IMR-90 (cell line): ENCODE results near the gene NCKIPSD. TPM values are rescaled to one million over a fixed set of nuclear protein-coding genes. Genes with fewer than 3 reads are reported as not detected.

Experiments used
- ATAC-seq: fragments of 200-7000 bp; cut with Tn5 transposase; 2 replicates; pipeline ENCODE4 v1.9.1; 2020; ENCODE audit warnings: low read depth, mild to moderate bottlenecking, moderate library complexity
- BruUV-seq: library from RNA; stranded (reverse); fragments of 400-500 nt; replicated peaks from 2 replicates; lab custom pipeline; 2021; lab: Mats Ljungman, UMichigan
- CTCF ChIA-PET: fragments of 300-600 bp; formaldehyde crosslinking; extraction: SDS; loops from one replicate; lab custom pipeline; 2021; ENCODE audit warnings: antibody characterized with exemption; lab: Yijun Ruan, JAX
- POLR2A ChIA-PET: fragments of 300-600 bp; sonication (Branson Sonifier 250); formaldehyde crosslinking; loops from one replicate; lab custom pipeline; 2022; ENCODE audit warnings: antibody characterized with exemption; ENCODE audit not compliant: unreplicated experiment; lab: Charles Lee
- DNase-seq: peaks from one replicate; pipeline ENCODE4 v3.0.0; 2013
- H2AFZ ChIP-seq: replicated peaks from 2 replicates; pipeline ENCODE3; 2013; ENCODE audit warnings: low read length, mild to moderate bottlenecking; ENCODE audit not compliant: poor library complexity
- H2AK5ac ChIP-seq: 2 replicates; pipeline ENCODE4 v1.6.1; 2013; ENCODE audit warnings: low read depth, low read length, inconsistent platforms
- H2AK9ac ChIP-seq: replicated peaks from 2 replicates; pipeline ENCODE3; 2013; ENCODE audit warnings: mild to moderate bottlenecking, low read depth, low read length, moderate library complexity; ENCODE audit not compliant: poor library complexity
- H2BK120ac ChIP-seq: 2 replicates; pipeline ENCODE4 v1.6.1; 2013; ENCODE audit warnings: low read depth, low read length, inconsistent platforms
- H2BK15ac ChIP-seq: 3 replicates; pipeline ENCODE4 v1.6.1; 2013; ENCODE audit warnings: low read depth, low read length, inconsistent platforms
- H2BK20ac ChIP-seq: 2 replicates; pipeline ENCODE4 v1.6.1; 2013; ENCODE audit warnings: low read depth, mild to moderate bottlenecking, inconsistent platforms, low read length, moderate library complexity
- H2BK5ac ChIP-seq: 2 replicates; pipeline ENCODE4 v1.6.1; 2013; ENCODE audit warnings: mild to moderate bottlenecking, low read depth, low read length, inconsistent platforms; ENCODE audit not compliant: poor library complexity, severe bottlenecking
- H3K14ac ChIP-seq: replicated peaks from 2 replicates; pipeline ENCODE4 v1.6.1; 2013; ENCODE audit warnings: low read depth, low read length, inconsistent platforms
- H3K18ac ChIP-seq: 2 replicates; pipeline ENCODE4 v1.6.1; 2013; ENCODE audit warnings: low read depth, low read length, control low read depth
- H3K23ac ChIP-seq: 2 replicates; pipeline ENCODE4 v1.6.1; 2013; ENCODE audit warnings: low read depth, low read length, inconsistent platforms
- H3K27ac ChIP-seq: 2 replicates; pipeline ENCODE4 v1.5.1; 2013; ENCODE audit warnings: mild to moderate bottlenecking, control low read depth, low read length; ENCODE audit not compliant: insufficient read depth
- H3K27me3 ChIP-seq: 2 replicates; pipeline ENCODE4 v1.6.1; 2013; ENCODE audit warnings: low read length; ENCODE audit not compliant: control insufficient read depth, insufficient read depth
- H3K36me3 ChIP-seq: 2 replicates; pipeline ENCODE4 v1.6.1; 2013; ENCODE audit warnings: low read length, mixed read lengths; ENCODE audit not compliant: control insufficient read depth, insufficient read depth
- H3K4ac ChIP-seq: 2 replicates; pipeline ENCODE4 v1.6.1; 2013; ENCODE audit warnings: low read depth, low read length, inconsistent platforms
- H3K4me1 ChIP-seq: 2 replicates; pipeline ENCODE4 v1.6.1; 2013; ENCODE audit warnings: low read length, mixed read lengths; ENCODE audit not compliant: control insufficient read depth, insufficient read depth
- H3K4me2 ChIP-seq: 2 replicates; pipeline ENCODE4 v1.6.1; 2013; ENCODE audit warnings: low read depth, mild to moderate bottlenecking, control low read depth, low read length, moderate library complexity
- H3K4me3 ChIP-seq: 2 replicates; pipeline ENCODE4 v1.5.1; 2013; ENCODE audit warnings: low read depth, mild to moderate bottlenecking, control low read depth, low read length, moderate library complexity; ENCODE audit not compliant: insufficient read depth
- H3K56ac ChIP-seq: 2 replicates; pipeline ENCODE4 v1.6.1; 2013; ENCODE audit warnings: low read length, inconsistent platforms; ENCODE audit not compliant: insufficient read depth; ENCODE audit errors: extremely low read depth
- H3K79me1 ChIP-seq, 2 experiments: 2 replicates each; pipeline ENCODE4 v1.6.1; 2013; ENCODE audit warnings: low read length in 2 of 2, inconsistent platforms in 1 of 2, low read depth in 1 of 2
- H3K9ac ChIP-seq: 2 replicates; pipeline ENCODE4 v1.6.1; 2013; ENCODE audit warnings: low read depth, low read length, control low read depth
- H3K9me1 ChIP-seq: 2 replicates; pipeline ENCODE4 v1.6.1; 2013; ENCODE audit warnings: low read length, inconsistent platforms; ENCODE audit not compliant: insufficient read depth
- H3K9me3 ChIP-seq: 2 replicates; pipeline ENCODE4 v1.6.1; 2013; ENCODE audit warnings: low read length; ENCODE audit not compliant: control insufficient read depth, insufficient read depth
- H4K20me1 ChIP-seq: 2 replicates; pipeline ENCODE4 v1.6.1; 2013; ENCODE audit warnings: low read length, inconsistent platforms; ENCODE audit not compliant: insufficient read depth
- H4K5ac ChIP-seq: 2 replicates; pipeline ENCODE4 v1.6.1; 2013; ENCODE audit warnings: mild to moderate bottlenecking, low read depth, low read length, control low read depth
- H4K8ac ChIP-seq, 2 experiments: 2 replicates each; pipeline ENCODE4 v1.6.1; 2013; ENCODE audit warnings: low read depth in 2 of 2, low read length in 2 of 2, control low read depth in 1 of 2, inconsistent platforms in 1 of 2
- H4K91ac ChIP-seq: 2 replicates; pipeline ENCODE4 v1.6.1; 2013; ENCODE audit warnings: low read depth, low read length, inconsistent platforms; ENCODE audit not compliant: insufficient read depth
- BHLHE40 ChIP-seq: fragments of 150-350 bp; IDR thresholded peaks from 2 replicates; pipeline ENCODE4 v1.6.1; 2016; ENCODE audit warnings: mild to moderate bottlenecking, low read depth, low read length
- CEBPB ChIP-seq: IDR thresholded peaks from 2 replicates; pipeline ENCODE4 v1.6.1; 2012; ENCODE audit warnings: low read depth, low read length, improper control_type of control experiment
- CHD1 ChIP-seq: IDR thresholded peaks from 2 replicates; pipeline ENCODE4 v1.6.1; 2012; ENCODE audit warnings: low read depth, low read length, improper control_type of control experiment
- CTCF ChIP-seq: conservative IDR thresholded peaks from 2 replicates; pipeline ENCODE4 v1.5.1; 2012; ENCODE audit warnings: mild to moderate bottlenecking, low read depth, low read length, improper control_type of control experiment
- ELK1 ChIP-seq: fragments of 150-350 bp; IDR thresholded peaks from 2 replicates; pipeline ENCODE4 v1.6.1; 2016; ENCODE audit warnings: low read depth, mild to moderate bottlenecking, low read length, moderate library complexity, borderline replicate concordance
- FOS ChIP-seq: fragments of 150-350 bp; IDR thresholded peaks from 2 replicates; pipeline ENCODE4 v1.6.1; 2016; ENCODE audit warnings: low read depth, low read length
- MAFK ChIP-seq: IDR thresholded peaks from 2 replicates; pipeline ENCODE4 v1.6.1; 2012; ENCODE audit warnings: low read depth, low read length, improper control_type of control experiment
- MAZ ChIP-seq: IDR thresholded peaks from 2 replicates; pipeline ENCODE4 v1.6.1; 2012; ENCODE audit warnings: low read depth, mild to moderate bottlenecking, low read length, improper control_type of control experiment, moderate library complexity, borderline replicate concordance
- MXI1 ChIP-seq: IDR thresholded peaks from 2 replicates; pipeline ENCODE4 v1.6.1; 2012; ENCODE audit warnings: low read depth, mild to moderate bottlenecking, low read length, moderate library complexity, borderline replicate concordance
- NFE2L2 ChIP-seq: fragments of 150-350 bp; IDR thresholded peaks from 2 replicates; pipeline ENCODE4 v1.6.1; 2016; ENCODE audit warnings: low read depth, mild to moderate bottlenecking, low read length
- POLR2A ChIP-seq: IDR thresholded peaks from 2 replicates; pipeline ENCODE4 v1.6.1; 2012; ENCODE audit warnings: mild to moderate bottlenecking, low read depth, low read length
- RAD21 ChIP-seq: IDR thresholded peaks from 2 replicates; pipeline ENCODE4 v1.6.1; 2012; ENCODE audit warnings: low read length, improper control_type of control experiment
- RCOR1 ChIP-seq: IDR thresholded peaks from 2 replicates; pipeline ENCODE4 v1.6.1; 2012; ENCODE audit warnings: mild to moderate bottlenecking, low read length, improper control_type of control experiment; ENCODE audit not compliant: insufficient replicate concordance
- RFX5 ChIP-seq: IDR thresholded peaks from 2 replicates; pipeline ENCODE4 v1.8.0; 2012; ENCODE audit warnings: low read depth, mild to moderate bottlenecking, low read length, moderate library complexity
- SMC3 ChIP-seq: fragments of 150-350 bp; IDR thresholded peaks from 2 replicates; pipeline ENCODE4 v1.6.1; 2016; ENCODE audit warnings: low read depth, mild to moderate bottlenecking, antibody characterized with exemption, low read length, moderate library complexity
- USF2 ChIP-seq: fragments of 150-350 bp; IDR thresholded peaks from 2 replicates; pipeline ENCODE4 v1.6.1; 2017; ENCODE audit warnings: mild to moderate bottlenecking, antibody characterized with exemption, low read length, low read depth
- WGBS, 2 experiments: methylation state at CpG; one replicate each; pipeline versions ENCODE4 v1.1.5 to v1.1.7; 2013; ENCODE audit warnings: missing lambda C conversion rate in 2 of 2; ENCODE audit not compliant: insufficient read length in 1 of 2; ENCODE audit errors: extremely low coverage in 2 of 2; 5-methylcytosine and 5-hydroxymethylcytosine counted together
- dilution Hi-C: fragments of 300-500 bp; cut with HindIII; formaldehyde crosslinking; loops from one replicate; pipeline ENCODE4 v1.14.3; 2018; ENCODE audit warnings: low sequenced_read_pairs; ENCODE audit not compliant: unreplicated experiment
- in situ Hi-C: fragments of 300-500 bp; cut with MboI; formaldehyde crosslinking; loops from 3 replicates; pipeline ENCODE4 v1.14.3; 2019; ENCODE audit warnings: low sequenced_read_pairs, inconsistent platforms, mixed read lengths
- intact Hi-C: fragments of 100-400 bp; cut with micrococcal nuclease; formaldehyde crosslinking; loops from 2 replicates; pipeline ENCODE4 v1.10.0; 2022
- polyA plus RNA-seq, 3 experiments: library from polyadenylated mRNA; depleted of rRNA; stranded (reverse); fragments of >200 nt; gene quantifications; 2 replicates each; pipeline ENCODE4 v1.2.3, GENCODE V29; 2012; ENCODE audit warnings: low replicate concordance in 1 of 3
- total RNA-seq: library from RNA; depleted of rRNA; stranded (reverse); fragments of >200 nt; gene quantifications from 2 replicates; pipeline ENCODE4 v1.2.3, GENCODE V29; 2012

NCKIPSD gene
- total and polyA plus RNA-seq, 2 of the 4 experiments (the other 2 are of a cell fraction): 21.0 to 38.3 TPM

- no peak for ATAC-seq
- no peak for TF ChIP-seq SMC3
- no peak for TF ChIP-seq NFE2L2
- TF ChIP-seq CTCF: no peak
- no peak for TF ChIP-seq FOS
- TF ChIP-seq CEBPB: no peak
- no peak for TF ChIP-seq MXI1
- TF ChIP-seq BHLHE40: no peak
- TF ChIP-seq POLR2A: no peak
- no peak for TF ChIP-seq MAFK
- no peak for TF ChIP-seq MAZ
- TF ChIP-seq RAD21: no peak
- TF ChIP-seq CHD1: no peak
- no peak for TF ChIP-seq RCOR1
- TF ChIP-seq USF2: no peak
- no peak for TF ChIP-seq ELK1
- TF ChIP-seq RFX5: no peak
- H2BK5ac ChIP-seq: no peak overlapping the region
- H3K23ac ChIP-seq: no peak overlapping the region
- peaks cover 8% of the 10 kb centered on the region; the same call in 1 of the 2 replicates for H4K20me1 ChIP-seq
- dilution Hi-C loops: no loop called here
- H2AK5ac ChIP-seq: no peak overlapping the region
- H4K91ac ChIP-seq: no peak overlapping the region
- H2AFZ ChIP-seq: no peak overlapping the region
- H3K27ac ChIP-seq: no peak overlapping the region
- no peaks in the 10 kb centered on the region for H3K9me3 ChIP-seq
- H3K9ac ChIP-seq: no peak overlapping the region
- in situ Hi-C loops: no loop called here
- peaks cover 65% of the 10 kb centered on the region for H3K36me3 ChIP-seq
- no peak overlapping the region for H3K14ac ChIP-seq
- H3K79me1 ChIP-seq: peaks cover 0 to 6% of the 10 kb centered on the region in 2 experiments; a peak in 3 of 4 replicates
- H4K5ac ChIP-seq: no peak overlapping the region
- CTCF ChIA-PET: no interaction called here
- no peaks in the 10 kb centered on the region for H3K27me3 ChIP-seq
- H2BK15ac ChIP-seq: no peak overlapping the region
- 0 out of 2 replicates have a peak, but pooled peaks cover 1% of the 10 kb centered on the region for H3K9me1 ChIP-seq
- no peak overlapping the region for H2AK9ac ChIP-seq
- H2BK20ac ChIP-seq: no peak overlapping the region
- peaks cover under 1% of the 10 kb centered on the region; the same call in 1 of the 2 replicates for H3K4me1 ChIP-seq
- intact Hi-C loops: no loop called here
- no peak overlapping the region for H3K56ac ChIP-seq
- H4K8ac ChIP-seq: no peak overlapping the region
- POLR2A ChIA-PET: no interaction called here
- no peak overlapping the region for H3K18ac ChIP-seq
- 89% methylated on average over 4 of the region's 10 CpGs; no CpG with 5 or more reads in 1 of the 2 experiments for WGBS, 2 experiments
- no peak overlapping the region for H2BK120ac ChIP-seq
- no TSS peak for BruUV-seq
- no peak for DNase-seq
- no peak overlapping the region for H3K4ac ChIP-seq
- H3K4me3 ChIP-seq: no peak overlapping the region
- no peak overlapping the region for H3K4me2 ChIP-seq
Observed at GRCh38 chr3:48624767-48625166, 60.9 kb downstream of the NCKIPSD start.
